Caco-2 (cell line): ENCODE results near the gene NUP210. TPM values are rescaled to one million over a fixed set of nuclear protein-coding genes. Genes with fewer than 3 reads are reported as not detected.

Experiments used
- BruUV-seq: library from RNA; stranded (reverse); fragments of 400-500 nt; replicated peaks from 2 replicates; lab custom pipeline; 2021; lab: Mats Ljungman, UMichigan
- CTCF ChIA-PET: fragments of 300-600 bp; sonication (Branson Sonifier 250); formaldehyde crosslinking; loops from one replicate; lab custom pipeline; 2022; ENCODE audit warnings: antibody characterized with exemption; lab: Charles Lee
- POLR2A ChIA-PET: fragments of 300-600 bp; sonication (Branson Sonifier 250); formaldehyde crosslinking; loops from one replicate; lab custom pipeline; 2022; ENCODE audit warnings: antibody characterized with exemption; lab: Charles Lee
- DNase-seq, 2 experiments: peaks; one replicate each; pipeline versions ENCODE4 v3.0.0 to v3.0.0-alpha.2; 2020 to 2022
- H3K27me3 ChIP-seq: replicated peaks from 2 replicates; pipeline ENCODE4 v1.6.0; 2011; ENCODE audit warnings: low read length; ENCODE audit not compliant: control insufficient read depth, insufficient read depth
- H3K36me3 ChIP-seq: 2 replicates; pipeline ENCODE4 v1.5.1; 2011; ENCODE audit warnings: low read length; ENCODE audit not compliant: control insufficient read depth, insufficient read depth
- H3K4me1 ChIP-seq: fragments of 250-450 bp; sonication (Bioruptor Pico); 2 replicates; pipeline ENCODE4 v1.5.1; 2020; ENCODE audit warnings: mild to moderate bottlenecking
- H3K4me3 ChIP-seq: 2 replicates; pipeline ENCODE4 v1.5.1; 2011; ENCODE audit warnings: low read depth, mild to moderate bottlenecking, control low read depth, low read length
- H3K9me3 ChIP-seq: fragments of 250-450 bp; sonication (Bioruptor Pico); 2 replicates; pipeline ENCODE4 v1.5.1; 2020; ENCODE audit warnings: mild to moderate bottlenecking, moderate library complexity
- H3K27ac Mint-ChIP-seq: one replicate; pipeline ENCODE4 v1.8.0; 2022; ENCODE audit warnings: mixed read lengths; ENCODE audit not compliant: unreplicated experiment
- H3K27me3 Mint-ChIP-seq: one replicate; pipeline ENCODE4 v1.8.0; 2022; ENCODE audit warnings: mixed read lengths; ENCODE audit not compliant: insufficient read depth, unreplicated experiment
- H3K36me3 Mint-ChIP-seq: one replicate; pipeline ENCODE4 v1.8.0; 2022; ENCODE audit warnings: mild to moderate bottlenecking, mixed read lengths; ENCODE audit not compliant: insufficient read depth, unreplicated experiment
- H3K4me1 Mint-ChIP-seq: one replicate; pipeline ENCODE4 v1.8.0; 2022; ENCODE audit warnings: low read depth, mixed read lengths; ENCODE audit not compliant: unreplicated experiment
- H3K4me3 Mint-ChIP-seq: one replicate; pipeline ENCODE4 v1.8.0; 2022; ENCODE audit warnings: mild to moderate bottlenecking, moderate library complexity, mixed read lengths; ENCODE audit not compliant: unreplicated experiment
- H3K9me3 Mint-ChIP-seq: one replicate; pipeline ENCODE4 v1.8.0; 2022; ENCODE audit warnings: mixed read lengths; ENCODE audit not compliant: unreplicated experiment
- intact Hi-C: fragments of 100-400 bp; cut with micrococcal nuclease; formaldehyde crosslinking; loops from one replicate; pipeline ENCODE4 v1.10.0; 2022; ENCODE audit not compliant: unreplicated experiment
- total RNA-seq: library from RNA; stranded (reverse); gene quantifications from 2 replicates; pipeline ENCODE4 v1.2.3, GENCODE V29; 2022
- TF ChIP-seq, protein P1 (sequence below), 2 experiments: fragments of 200-600 bp in 1 of 2; IDR thresholded peaks; 1 replicate in 1 of 2; 2 replicates in 1 of 2; pipeline versions ENCODE4 v1.5.1 to v1.8.0; 2011 to 2022; ENCODE audit warnings: antibody characterized with exemption in 1 of 2, control low read depth in 1 of 2, inconsistent platforms in 1 of 2, low read depth in 1 of 2, low read length in 1 of 2, mild to moderate bottlenecking in 1 of 2, moderate library complexity in 1 of 2; ENCODE audit not compliant: insufficient read depth in 1 of 2, severe bottlenecking in 1 of 2, unreplicated experiment in 1 of 2

The NUP210 gene
- total RNA-seq, 1 experiment from 2014 or later, result 63.7 TPM

DNA sequence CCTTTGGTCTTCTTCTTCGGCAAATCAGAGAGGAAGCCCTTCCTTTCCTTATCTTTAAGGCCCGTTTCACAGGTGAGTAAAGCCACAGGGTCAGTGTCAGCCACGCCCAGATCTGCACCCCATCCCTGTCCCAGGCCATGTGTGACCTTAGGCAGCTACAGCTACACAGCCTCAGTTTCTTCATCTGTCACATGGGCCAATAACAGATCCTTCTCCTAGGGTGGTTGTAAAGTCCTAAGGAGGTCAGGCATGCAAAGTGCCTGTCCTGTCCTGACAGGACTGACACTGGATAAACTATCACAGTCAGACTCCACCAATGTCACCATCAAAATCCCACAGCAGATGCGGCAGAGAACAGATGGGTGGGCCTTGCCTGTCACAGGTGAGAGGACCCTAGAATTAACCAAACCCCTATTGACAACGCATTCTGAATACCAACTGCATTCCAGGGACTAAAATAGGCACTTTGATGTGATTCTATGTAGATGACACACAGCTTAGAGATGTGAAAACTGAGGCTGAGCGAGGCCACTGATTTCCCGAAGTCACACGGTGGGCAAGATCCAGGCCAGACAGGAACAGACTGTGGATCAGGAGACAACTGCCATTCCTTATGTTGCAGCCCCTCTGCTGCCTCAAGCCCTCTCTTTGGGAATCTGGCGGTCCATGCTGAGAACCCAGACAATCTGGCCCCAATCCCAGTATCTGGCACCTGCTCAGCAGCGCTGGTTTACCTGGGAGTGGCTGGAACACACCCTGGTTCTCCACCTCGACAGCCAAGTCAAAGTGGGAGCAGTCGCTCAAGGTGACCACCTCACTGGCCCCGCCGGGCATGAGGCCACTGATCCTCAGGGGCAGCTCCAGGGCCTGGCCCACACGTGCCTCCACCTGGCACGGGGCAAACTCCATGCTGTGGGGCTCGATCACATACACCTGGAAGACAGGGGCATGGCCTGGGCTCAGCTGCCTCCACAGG, 48.7 kb downstream of the NUP210 start:
- TF ChIP-seq, protein P1, sequence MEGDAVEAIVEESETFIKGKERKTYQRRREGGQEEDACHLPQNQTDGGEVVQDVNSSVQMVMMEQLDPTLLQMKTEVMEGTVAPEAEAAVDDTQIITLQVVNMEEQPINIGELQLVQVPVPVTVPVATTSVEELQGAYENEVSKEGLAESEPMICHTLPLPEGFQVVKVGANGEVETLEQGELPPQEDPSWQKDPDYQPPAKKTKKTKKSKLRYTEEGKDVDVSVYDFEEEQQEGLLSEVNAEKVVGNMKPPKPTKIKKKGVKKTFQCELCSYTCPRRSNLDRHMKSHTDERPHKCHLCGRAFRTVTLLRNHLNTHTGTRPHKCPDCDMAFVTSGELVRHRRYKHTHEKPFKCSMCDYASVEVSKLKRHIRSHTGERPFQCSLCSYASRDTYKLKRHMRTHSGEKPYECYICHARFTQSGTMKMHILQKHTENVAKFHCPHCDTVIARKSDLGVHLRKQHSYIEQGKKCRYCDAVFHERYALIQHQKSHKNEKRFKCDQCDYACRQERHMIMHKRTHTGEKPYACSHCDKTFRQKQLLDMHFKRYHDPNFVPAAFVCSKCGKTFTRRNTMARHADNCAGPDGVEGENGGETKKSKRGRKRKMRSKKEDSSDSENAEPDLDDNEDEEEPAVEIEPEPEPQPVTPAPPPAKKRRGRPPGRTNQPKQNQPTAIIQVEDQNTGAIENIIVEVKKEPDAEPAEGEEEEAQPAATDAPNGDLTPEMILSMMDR (IDR thresholded peaks at IDR 0.05; ENCODE audit: insufficient read depth in 1 of 2, low read depth in 1 of 2, low read length in 1 of 2, severe bottlenecking in 1 of 2, unreplicated experiment in 1 of 2), result no peak
- Histone ChIP-seq H3K9me3 (no peaks in the 10 kb centered on the region), H3K4me3 (no peak overlapping the region), H3K36me3 (peaks cover 3% of the 10 kb centered on the region), H3K27me3 (no peaks in the 10 kb centered on the region), H3K4me1 (no peaks in the 10 kb centered on the region)
- H3K27ac Mint-ChIP-seq, result no peak overlapping the region
- ChIA-PET POLR2A (interaction anchor here (0.6 kb wide), 1 partner anchor 73 kb away, joined by 3 read pairs; no protein-coding TSS in a partner anchor), CTCF (no interaction called here)
- H3K4me3 Mint-ChIP-seq, result no peak overlapping the region
- H3K4me1 Mint-ChIP-seq, result no peaks in the 10 kb centered on the region
- no TSS peak for BruUV-seq
- peaks cover 29% of the 10 kb centered on the region for H3K36me3 Mint-ChIP-seq
- H3K9me3 Mint-ChIP-seq, result no peaks in the 10 kb centered on the region
- DNase-seq, result no peak
- no peaks in the 10 kb centered on the region for H3K27me3 Mint-ChIP-seq
- intact Hi-C loops, result no loop called here

DNA sequence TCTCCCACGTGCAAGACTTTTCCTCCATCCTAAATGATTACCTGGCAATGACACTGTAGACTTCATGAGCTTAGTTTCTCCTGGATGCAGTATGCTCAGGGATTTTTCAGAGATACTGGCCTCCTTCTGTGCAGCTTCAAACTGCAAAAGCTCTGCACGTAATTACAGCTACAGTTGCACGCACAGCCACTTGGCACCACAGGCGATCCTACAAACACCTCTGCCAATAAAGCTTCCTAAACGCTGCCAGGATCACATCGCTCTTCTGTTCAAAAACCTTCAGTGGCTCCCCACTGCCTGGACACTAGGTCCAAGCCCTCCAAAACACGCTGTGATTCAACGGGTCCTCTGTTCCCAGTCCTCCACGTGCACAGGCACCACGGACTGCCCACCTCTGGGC, 49.5 kb downstream of the NUP210 start:
- H3K27me3 ChIP-seq, result no peaks in the 10 kb centered on the region
- no peaks in the 10 kb centered on the region for H3K4me1 Mint-ChIP-seq
- no peaks in the 10 kb centered on the region for H3K9me3 ChIP-seq
- H3K9me3 Mint-ChIP-seq, result no peaks in the 10 kb centered on the region
- no peak overlapping the region for H3K4me3 Mint-ChIP-seq
- no peak overlapping the region for H3K4me3 ChIP-seq
- no peak for DNase-seq
- H3K27me3 Mint-ChIP-seq, result no peaks in the 10 kb centered on the region
- ChIA-PET CTCF (no interaction called here), POLR2A (no interaction called here)
- peaks cover 34% of the 10 kb centered on the region for H3K36me3 Mint-ChIP-seq
- H3K4me1 ChIP-seq, result no peaks in the 10 kb centered on the region
- no peak overlapping the region for H3K27ac Mint-ChIP-seq
- no TSS peak for BruUV-seq
- intact Hi-C loops, result no loop called here
- peaks cover 3% of the 10 kb centered on the region for H3K36me3 ChIP-seq
- TF ChIP-seq, protein P1 (IDR thresholded peaks at IDR 0.05; ENCODE audit: insufficient read depth in 1 of 2, low read depth in 1 of 2, low read length in 1 of 2, severe bottlenecking in 1 of 2, unreplicated experiment in 1 of 2), result no peak

- Histone ChIP-seq H3K36me3 (peaks cover 5% of the 10 kb centered on the region), H3K4me1 (no peaks in the 10 kb centered on the region), H3K4me3 (no peak overlapping the region), H3K27me3 (no peaks in the 10 kb centered on the region), H3K9me3 (no peaks in the 10 kb centered on the region)
- BruUV-seq, result no TSS peak
- ChIA-PET POLR2A (no interaction called here), CTCF (no interaction called here)
- TF ChIP-seq, protein P1 (IDR thresholded peaks at IDR 0.05; ENCODE audit: insufficient read depth in 1 of 2, low read depth in 1 of 2, low read length in 1 of 2, severe bottlenecking in 1 of 2, unreplicated experiment in 1 of 2), result no peak
- Mint-ChIP-seq H3K4me1 (no peaks in the 10 kb centered on the region), H3K4me3 (no peak overlapping the region), H3K9me3 (no peaks in the 10 kb centered on the region), H3K27ac (no peak overlapping the region), H3K27me3 (no peaks in the 10 kb centered on the region), H3K36me3 (peaks cover 34% of the 10 kb centered on the region)
- intact Hi-C loops, result no loop called here
- DNase-seq, result no peak
Measured at GRCh38 chr3:13370055-13370454, 50.1 kb downstream of the NUP210 start.
